H1 (cell line): ENCODE results near the gene NRBF2. TPM values are rescaled to one million over a fixed set of nuclear protein-coding genes. Genes with fewer than 3 reads are reported as not detected.

ENCODE experiments used
- CTCF ChIA-PET: fragments of 300-600 bp; sonication (Branson Sonifier 250); formaldehyde crosslinking; loops from one replicate; lab custom pipeline; 2021; ENCODE audit not compliant: partially characterized antibody; lab: Charles Lee
- POLR2A ChIA-PET: fragments of 300-600 bp; sonication (Branson Sonifier 250); formaldehyde crosslinking; loops from one replicate; lab custom pipeline; 2021; ENCODE audit warnings: inconsistent platforms; ENCODE audit not compliant: partially characterized antibody; lab: Charles Lee
- DNase-seq, 2 experiments: peaks; one replicate each; pipeline versions ENCODE4 v3.0.0 to v3.0.0-alpha.2; 2010 to 2022; ENCODE audit warnings: low spot score in 2 of 2, low read depth in 1 of 2, mixed read lengths in 1 of 2
- FAIRE-seq: peaks from 2 replicates; lab custom pipeline; 2011; peaks lifted over from hg19 to GRCh38; lab: Jason Lieb, UNC
- H2AFZ ChIP-seq: 2 replicates; pipeline ENCODE4 v1.8.1; 2012; ENCODE audit warnings: low read length, inconsistent platforms
- H2AK5ac ChIP-seq: 2 replicates; pipeline ENCODE4 v1.6.1; 2013; ENCODE audit warnings: low read depth, low read length
- H2BK120ac ChIP-seq: replicated peaks from 2 replicates; pipeline ENCODE3; 2013; ENCODE audit warnings: low read depth, low read length, inconsistent platforms
- H2BK12ac ChIP-seq: 2 replicates; pipeline ENCODE4 v1.6.1; 2013; ENCODE audit warnings: low read depth, low read length
- H2BK15ac ChIP-seq: 2 replicates; pipeline ENCODE4 v1.6.1; 2013; ENCODE audit warnings: low read length
- H2BK20ac ChIP-seq: 2 replicates; pipeline ENCODE4 v1.6.1; 2013; ENCODE audit warnings: low read length
- H2BK5ac ChIP-seq: 2 replicates; pipeline ENCODE4 v1.6.1; 2013; ENCODE audit warnings: low read depth, low read length
- H3K14ac ChIP-seq: 2 replicates; pipeline ENCODE4 v1.6.1; 2013; ENCODE audit warnings: inconsistent platforms; ENCODE audit not compliant: insufficient read length
- H3K18ac ChIP-seq: 2 replicates; pipeline ENCODE4 v1.6.1; 2013; ENCODE audit warnings: low read length; ENCODE audit errors: extremely low read depth
- H3K23ac ChIP-seq: 2 replicates; pipeline ENCODE4 v1.6.1; 2013; ENCODE audit warnings: inconsistent platforms; ENCODE audit not compliant: insufficient read length
- H3K23me2 ChIP-seq: 2 replicates; pipeline ENCODE4 v1.6.1; 2013; ENCODE audit warnings: low read depth, low read length
- H3K27ac ChIP-seq: 2 replicates; pipeline ENCODE4 v1.6.1; 2011; ENCODE audit warnings: low read depth, low read length, inconsistent platforms
- H3K27me3 ChIP-seq, 4 experiments: replicated peaks in 1 of 4; 1 replicate in 1 of 4; 2 replicates in 3 of 4; pipeline versions ENCODE4 v1.6.1 to v1.8.1; 2011 to 2013; ENCODE audit warnings: low read length in 3 of 4, mild to moderate bottlenecking in 3 of 4, inconsistent platforms in 2 of 4, mixed read lengths in 2 of 4, moderate library complexity in 1 of 4; ENCODE audit not compliant: control insufficient read depth in 3 of 4, insufficient read depth in 3 of 4; ENCODE audit errors: extremely low read depth in 1 of 4
- H3K36me3 ChIP-seq, 4 experiments: 2 replicates each; pipeline versions ENCODE4 v1.6.1 to v1.8.1; 2011 to 2013; ENCODE audit warnings: mild to moderate bottlenecking in 4 of 4, low read length in 3 of 4, moderate library complexity in 2 of 4, control low read depth in 1 of 4, inconsistent platforms in 1 of 4; ENCODE audit not compliant: insufficient read depth in 4 of 4, control insufficient read depth in 2 of 4
- H3K4ac ChIP-seq: replicated peaks from 2 replicates; pipeline ENCODE3; 2013; ENCODE audit warnings: low read length, low read depth, mixed read lengths, inconsistent platforms; ENCODE audit not compliant: insufficient read length
- H3K4me1 ChIP-seq, 4 experiments: replicated peaks in 1 of 4; 1 replicate in 1 of 4; 2 replicates in 3 of 4; pipeline versions ENCODE4 v1.6.1 to v1.8.1; 2011 to 2013; ENCODE audit warnings: low read length in 3 of 4, inconsistent platforms in 2 of 4, mixed read lengths in 1 of 4; ENCODE audit not compliant: insufficient read depth in 4 of 4, control insufficient read depth in 3 of 4
- H3K4me2 ChIP-seq, 2 experiments: 2 replicates each; pipeline versions ENCODE4 v1.6.1 to v1.8.1; 2011 to 2013; ENCODE audit warnings: low read depth in 2 of 2, low read length in 2 of 2, control low read depth in 1 of 2, inconsistent platforms in 1 of 2, mild to moderate bottlenecking in 1 of 2; ENCODE audit not compliant: insufficient read depth in 1 of 2
- H3K4me3 ChIP-seq, 4 experiments: fragments of 200-600, 300-600 bp in 1 of 4; sonication (generic), shearing (Covaris generic), sonication (Bioruptor Twin) in 1 of 4; 2 replicates each; pipeline versions ENCODE4 v1.5.1 to v1.8.1; 2011 to 2016; ENCODE audit warnings: low read length in 4 of 4, low read depth in 3 of 4, control low read depth in 2 of 4, inconsistent platforms in 2 of 4, mild to moderate bottlenecking in 2 of 4, mixed read lengths in 1 of 4, moderate library complexity in 1 of 4; ENCODE audit not compliant: insufficient read depth in 2 of 4; ENCODE audit errors: extremely low read depth in 1 of 4
- H3K56ac ChIP-seq: replicated peaks from 2 replicates; pipeline ENCODE3; 2013; ENCODE audit warnings: low read depth, mild to moderate bottlenecking, mixed read lengths, low read length, inconsistent platforms; ENCODE audit not compliant: insufficient read length
- H3K79me1 ChIP-seq: 2 replicates; pipeline ENCODE4 v1.6.1; 2013; ENCODE audit warnings: low read depth, low read length, control low read depth
- H3K79me2 ChIP-seq, 2 experiments: 2 replicates each; pipeline versions ENCODE4 v1.6.1 to v1.8.1; 2012 to 2013; ENCODE audit warnings: low read length in 2 of 2, mild to moderate bottlenecking in 2 of 2, inconsistent platforms in 1 of 2; ENCODE audit not compliant: insufficient read depth in 2 of 2, control insufficient read depth in 1 of 2
- H3K9ac ChIP-seq, 4 experiments: replicated peaks in 1 of 4; 1 replicate in 1 of 4; 2 replicates in 3 of 4; pipeline versions ENCODE4 v1.6.1 to v1.8.1; 2011 to 2013; ENCODE audit warnings: low read depth in 3 of 4, low read length in 3 of 4, control low read depth in 2 of 4, mild to moderate bottlenecking in 2 of 4, moderate library complexity in 2 of 4, inconsistent platforms in 1 of 4; ENCODE audit errors: extremely low read depth in 1 of 4
- H3K9me3 ChIP-seq, 2 experiments: 2 replicates each; pipeline versions ENCODE4 v1.6.1 to v1.8.1; 2012 to 2013; ENCODE audit warnings: mild to moderate bottlenecking in 2 of 2, moderate library complexity in 2 of 2, control low read depth in 1 of 2, inconsistent platforms in 1 of 2, low read depth in 1 of 2, low read length in 1 of 2, mixed read lengths in 1 of 2; ENCODE audit not compliant: insufficient read depth in 2 of 2
- H4K20me1 ChIP-seq, 2 experiments: replicated peaks in 1 of 2; 2 replicates each; pipeline versions ENCODE3 to v1.8.1; 2011 to 2013; ENCODE audit warnings: inconsistent platforms in 2 of 2, low read length in 2 of 2, mild to moderate bottlenecking in 1 of 2; ENCODE audit not compliant: insufficient read depth in 2 of 2, control insufficient read depth in 1 of 2
- H4K5ac ChIP-seq: 2 replicates; pipeline ENCODE4 v1.6.1; 2013; ENCODE audit warnings: low read length, low read depth, mixed read lengths, inconsistent platforms; ENCODE audit not compliant: insufficient read length
- H4K8ac ChIP-seq: 2 replicates; pipeline ENCODE4 v1.8.0; 2013; ENCODE audit warnings: mild to moderate bottlenecking, moderate library complexity, low read length, inconsistent platforms; ENCODE audit not compliant: insufficient read depth; ENCODE audit errors: extremely low read depth
- H4K91ac ChIP-seq: replicated peaks from 2 replicates; pipeline ENCODE3; 2013; ENCODE audit warnings: low read length, mixed read lengths, inconsistent platforms; ENCODE audit not compliant: insufficient read length
- CBX5 ChIP-seq: fragments of 300-800, 300-1000 bp; sonication (generic); IDR thresholded peaks from 2 replicates; pipeline ENCODE4 v1.7.1; 2016; ENCODE audit warnings: antibody characterized with exemption, low read length, low read depth
- RBBP5 ChIP-seq: IDR thresholded peaks from 2 replicates; pipeline ENCODE4 v1.7.1; 2012; ENCODE audit warnings: low read depth, mild to moderate bottlenecking, inconsistent platforms, low read length, moderate library complexity, borderline replicate concordance
- RNF2 ChIP-seq: fragments of 200-900, 300-1000 bp; sonication (generic); IDR thresholded peaks from 2 replicates; pipeline ENCODE4 v1.7.1; 2016; ENCODE audit warnings: borderline replicate concordance, low read depth, mild to moderate bottlenecking, antibody characterized with exemption, low read length; ENCODE audit not compliant: poor library complexity, severe bottlenecking; ENCODE audit errors: missing control alignments
- SIN3A ChIP-seq, 2 experiments: IDR thresholded peaks in 1 of 2; conservative IDR thresholded peaks in 1 of 2; 2 replicates each; pipeline ENCODE4 v1.6.1; 2011 to 2012; ENCODE audit warnings: low read length in 2 of 2, improper control_type of control experiment in 1 of 2, low read depth in 1 of 2, mild to moderate bottlenecking in 1 of 2
- TAF7 ChIP-seq: optimal IDR thresholded peaks from 2 replicates; pipeline ENCODE3; 2011; ENCODE audit warnings: low read depth, mild to moderate bottlenecking, inconsistent platforms, low read length, moderate library complexity, borderline replicate concordance
- TCF12 ChIP-seq: IDR thresholded peaks from 2 replicates; pipeline ENCODE4 v1.6.1; 2011; ENCODE audit warnings: low read depth, mild to moderate bottlenecking, low read length
- YY1 ChIP-seq: IDR thresholded peaks from 2 replicates; pipeline ENCODE4 v1.6.1; 2011; ENCODE audit warnings: low read depth, mild to moderate bottlenecking, low read length
- WGBS, 2 experiments: shearing (Covaris generic) in 1 of 2; methylation state at CpG; one replicate each; pipeline versions ENCODE4 v1.1.6 to v1.1.7; 2013 to 2015; ENCODE audit warnings: low lambda C conversion rate in 2 of 2, mixed read lengths in 2 of 2, inconsistent platforms in 1 of 2, low coverage in 1 of 2, missing lambda C conversion rate in 1 of 2; ENCODE audit not compliant: insufficient replicate concordance in 2 of 2, insufficient coverage in 1 of 2, insufficient read length in 1 of 2; ENCODE audit errors: extremely low coverage in 1 of 2, missing lambda C conversion rate in 1 of 2; 5-methylcytosine and 5-hydroxymethylcytosine counted together
- polyA plus RNA-seq, 7 experiments: library from polyadenylated mRNA; depleted of rRNA in 3 of 7; stranded (reverse) in 5 of 7; unstranded in 2 of 7; fragments of >200 nt in 5 of 7; fragments of 200-250 nt in 2 of 7; gene quantifications; 1 replicate in 5 of 7; 2 replicates in 1 of 7; 4 replicates in 1 of 7; pipeline versions ENCODE4 v1.2.1 to v1.2.3, GENCODE V29; 2011 to 2013; ENCODE audit warnings: missing spikeins in 2 of 7, mixed read lengths in 2 of 7
- total RNA-seq: library from RNA; stranded (reverse); fragmentation: NEBNext Ultra II Directional; extraction: Animal tissue kit (Norgen Biotek cat#: 25700); gene quantifications from 2 replicates; pipeline ENCODE4 v1.2.1, GENCODE V29; 2021
- TF ChIP-seq, protein P1 (sequence below), 3 experiments: IDR thresholded peaks; 1 replicate in 2 of 3; 2 replicates in 1 of 3; pipeline versions ENCODE4 v1.5.1 to v1.6.1; 2011; ENCODE audit warnings: low read length in 3 of 3, mild to moderate bottlenecking in 3 of 3, inconsistent platforms in 2 of 3, low read depth in 1 of 3, moderate library complexity in 1 of 3; ENCODE audit not compliant: insufficient read depth in 1 of 3; ENCODE audit errors: control extremely low read depth in 1 of 3

NRBF2 gene
- total and polyA plus RNA-seq, 2 of the 8 experiments (the other 6 are each of a cell fraction or from before 2014, with no cell fraction given) = 11.0 to 29.9 TPM

DNA sequence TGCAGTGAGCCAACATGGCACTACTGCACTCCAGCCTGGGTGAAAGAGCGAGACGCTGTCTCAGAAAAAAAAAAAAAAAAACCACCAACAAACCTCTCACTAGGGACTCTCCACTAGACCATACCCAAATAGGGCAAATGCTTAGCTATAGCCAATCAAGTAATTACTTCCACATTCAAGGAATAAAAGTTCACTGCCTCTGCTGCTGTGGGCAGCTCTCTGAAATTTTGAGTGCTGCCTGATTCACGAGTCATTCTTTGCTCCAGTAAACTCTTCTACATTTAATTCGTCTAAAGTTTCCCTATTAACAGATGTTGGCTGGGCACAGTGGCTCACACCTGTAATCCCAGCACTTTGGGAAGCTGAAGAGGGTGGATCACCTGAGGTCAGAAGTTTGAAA, 4.7 kb upstream of the NRBF2 start:
- Histone ChIP-seq H4K20me1 (no peaks in the 10 kb centered on the region), H2BK20ac (no peak overlapping the region), H3K9me3 (peaks cover 0 to 4% of the 10 kb centered on the region in 2 experiments; a peak in 1 of 4 replicates), H2AK5ac (no peak overlapping the region), H3K4me2 (no peak overlapping the region), H2BK120ac (no peak overlapping the region), H3K14ac (no peak overlapping the region), H3K4ac (no peak overlapping the region), H3K27ac (no peak overlapping the region), H3K18ac (no peak overlapping the region), H3K23me2 (no peaks in the 10 kb centered on the region), H4K91ac (no peak overlapping the region), H3K23ac (no peak overlapping the region), H3K4me1 (no peaks in the 10 kb centered on the region; a peak in 1 of 7 replicates), H2BK12ac (no peak overlapping the region), H3K4me3 (no peak overlapping the region), H3K36me3 (no peaks in the 10 kb centered on the region), H3K79me2 (no peaks in the 10 kb centered on the region), H2AFZ (no peak overlapping the region), H3K56ac (no peak overlapping the region), H3K79me1 (no peaks in the 10 kb centered on the region), H4K5ac (no peak overlapping the region), H2BK15ac (no peak overlapping the region), H3K9ac (no peak overlapping the region), H3K27me3 (no peaks in the 10 kb centered on the region), H2BK5ac (no peak overlapping the region), H4K8ac (no peak overlapping the region)
- POLR2A ChIA-PET = interaction anchor here (1.1 kb wide), 1 partner anchor 29 kb away, joined by 4 read pairs; no protein-coding TSS in a partner anchor
- CTCF ChIA-PET = interaction anchor here (0.6 to 2.4 kb wide), 5 partner anchors 23 to 144 kb away, joined by 3 to 7 read pairs (median 5); no protein-coding TSS in a partner anchor
- WGBS, 2 experiments = 82% methylated on average over 3 of the region's 4 CpGs; no CpG with 5 or more reads in 1 of the 2 experiments
- FAIRE-seq (no peak), DNase-seq (no peak)
- TF ChIP-seq RNF2 (no peak), TCF12 (no peak), CBX5 (no peak), TAF7 (no peak), YY1 (no peak), SIN3A (conservative IDR thresholded peaks at IDR 0.05 in 1 of 2, IDR thresholded peaks at IDR 0.05 in 1 of 2; ENCODE audit: low read depth in 1 of 2, low read length in 2 of 2) (no peak), RBBP5 (no peak)
- TF ChIP-seq, protein P1, sequence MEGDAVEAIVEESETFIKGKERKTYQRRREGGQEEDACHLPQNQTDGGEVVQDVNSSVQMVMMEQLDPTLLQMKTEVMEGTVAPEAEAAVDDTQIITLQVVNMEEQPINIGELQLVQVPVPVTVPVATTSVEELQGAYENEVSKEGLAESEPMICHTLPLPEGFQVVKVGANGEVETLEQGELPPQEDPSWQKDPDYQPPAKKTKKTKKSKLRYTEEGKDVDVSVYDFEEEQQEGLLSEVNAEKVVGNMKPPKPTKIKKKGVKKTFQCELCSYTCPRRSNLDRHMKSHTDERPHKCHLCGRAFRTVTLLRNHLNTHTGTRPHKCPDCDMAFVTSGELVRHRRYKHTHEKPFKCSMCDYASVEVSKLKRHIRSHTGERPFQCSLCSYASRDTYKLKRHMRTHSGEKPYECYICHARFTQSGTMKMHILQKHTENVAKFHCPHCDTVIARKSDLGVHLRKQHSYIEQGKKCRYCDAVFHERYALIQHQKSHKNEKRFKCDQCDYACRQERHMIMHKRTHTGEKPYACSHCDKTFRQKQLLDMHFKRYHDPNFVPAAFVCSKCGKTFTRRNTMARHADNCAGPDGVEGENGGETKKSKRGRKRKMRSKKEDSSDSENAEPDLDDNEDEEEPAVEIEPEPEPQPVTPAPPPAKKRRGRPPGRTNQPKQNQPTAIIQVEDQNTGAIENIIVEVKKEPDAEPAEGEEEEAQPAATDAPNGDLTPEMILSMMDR (IDR thresholded peaks at IDR 0.05; ENCODE audit: control extremely low read depth in 1 of 3, insufficient read depth in 1 of 3, low read depth in 1 of 3, low read length in 3 of 3) = no peak
